ENCODE results near the gene METTL17.
A peak's percentile ranks its signal among the peaks of the same experiment; 100 is the strongest.
"Not testable (repeated sequence)": the region's sequence is repeated elsewhere in the genome, so short reads cannot be mapped to it uniquely, and the experiment has no call there.

The METTL17 gene, protein sequence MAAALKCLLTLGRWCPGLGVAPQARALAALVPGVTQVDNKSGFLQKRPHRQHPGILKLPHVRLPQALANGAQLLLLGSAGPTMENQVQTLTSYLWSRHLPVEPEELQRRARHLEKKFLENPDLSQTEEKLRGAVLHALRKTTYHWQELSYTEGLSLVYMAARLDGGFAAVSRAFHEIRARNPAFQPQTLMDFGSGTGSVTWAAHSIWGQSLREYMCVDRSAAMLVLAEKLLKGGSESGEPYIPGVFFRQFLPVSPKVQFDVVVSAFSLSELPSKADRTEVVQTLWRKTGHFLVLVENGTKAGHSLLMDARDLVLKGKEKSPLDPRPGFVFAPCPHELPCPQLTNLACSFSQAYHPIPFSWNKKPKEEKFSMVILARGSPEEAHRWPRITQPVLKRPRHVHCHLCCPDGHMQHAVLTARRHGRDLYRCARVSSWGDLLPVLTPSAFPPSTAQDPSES

DNA sequence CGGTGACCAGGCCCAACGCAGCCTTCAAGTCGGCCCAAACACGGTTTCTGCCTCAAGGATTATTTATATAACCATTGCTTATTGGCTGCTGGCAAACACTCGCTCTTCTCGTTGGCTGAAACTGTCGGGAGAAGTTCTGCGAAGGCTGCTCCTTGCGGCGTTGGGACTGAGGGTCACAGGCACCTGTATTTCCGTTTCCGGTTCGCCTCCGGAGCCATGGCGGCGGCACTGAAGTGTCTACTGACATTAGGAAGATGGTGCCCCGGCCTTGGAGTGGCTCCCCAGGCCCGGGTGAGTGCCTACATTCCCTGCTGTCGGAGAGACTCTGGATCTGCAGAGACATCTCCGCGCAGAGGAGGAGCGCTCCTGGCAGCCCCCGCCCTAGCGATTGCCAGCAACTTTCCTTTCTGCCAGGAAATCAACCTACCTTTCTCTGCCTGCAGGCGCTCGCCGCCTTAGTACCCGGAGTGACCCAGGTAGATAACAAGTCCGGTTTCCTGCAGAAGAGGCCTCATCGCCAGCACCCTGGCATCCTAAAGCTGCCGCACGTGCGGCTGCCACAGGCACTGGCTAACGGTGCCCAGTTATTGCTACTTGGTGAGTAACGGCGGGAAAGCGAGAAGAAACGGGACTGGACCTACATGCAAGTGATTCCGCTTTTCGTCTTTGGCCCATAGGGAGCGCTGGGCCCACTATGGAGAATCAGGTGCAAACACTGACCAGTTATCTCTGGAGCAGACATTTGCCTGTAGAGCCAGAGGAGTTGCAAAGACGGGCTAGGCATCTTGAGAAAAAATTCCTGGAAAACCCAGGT is at the start of gene METTL17:
Gene METTL17, plus strand, starts transcription at position 194 of the 814 bp plus-strand sequence. Its CDS starts 23 bp downstream, at position 217.
- DNase-seq, result peak; percentile 95

- DNase-seq, result not testable (repeated sequence)
Measured at GRCh38 chr14:20945146-20945545, 44.6 kb upstream of the METTL17 start.

DNA sequence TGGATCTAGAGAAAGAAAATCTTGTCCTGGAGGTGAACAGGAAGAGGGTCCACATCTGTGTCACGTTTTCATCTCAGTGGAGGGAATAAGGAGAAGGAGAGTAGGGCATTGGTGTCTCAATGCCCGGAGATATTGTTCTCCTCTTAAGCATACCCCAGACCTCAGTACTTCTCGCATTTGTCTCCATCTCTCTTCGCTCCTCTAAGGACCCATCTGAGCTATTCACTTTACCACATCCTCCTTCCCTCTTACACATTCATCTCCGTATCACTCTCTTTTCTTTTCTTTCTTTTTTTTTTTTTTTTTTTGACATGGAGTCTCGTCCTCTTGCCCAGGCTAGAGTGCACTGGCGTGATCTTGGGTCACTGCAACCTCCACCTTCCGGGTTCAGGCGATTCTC is 43.1 kb upstream of the METTL17 start:
- DNase-seq, result not testable (repeated sequence)

DNA sequence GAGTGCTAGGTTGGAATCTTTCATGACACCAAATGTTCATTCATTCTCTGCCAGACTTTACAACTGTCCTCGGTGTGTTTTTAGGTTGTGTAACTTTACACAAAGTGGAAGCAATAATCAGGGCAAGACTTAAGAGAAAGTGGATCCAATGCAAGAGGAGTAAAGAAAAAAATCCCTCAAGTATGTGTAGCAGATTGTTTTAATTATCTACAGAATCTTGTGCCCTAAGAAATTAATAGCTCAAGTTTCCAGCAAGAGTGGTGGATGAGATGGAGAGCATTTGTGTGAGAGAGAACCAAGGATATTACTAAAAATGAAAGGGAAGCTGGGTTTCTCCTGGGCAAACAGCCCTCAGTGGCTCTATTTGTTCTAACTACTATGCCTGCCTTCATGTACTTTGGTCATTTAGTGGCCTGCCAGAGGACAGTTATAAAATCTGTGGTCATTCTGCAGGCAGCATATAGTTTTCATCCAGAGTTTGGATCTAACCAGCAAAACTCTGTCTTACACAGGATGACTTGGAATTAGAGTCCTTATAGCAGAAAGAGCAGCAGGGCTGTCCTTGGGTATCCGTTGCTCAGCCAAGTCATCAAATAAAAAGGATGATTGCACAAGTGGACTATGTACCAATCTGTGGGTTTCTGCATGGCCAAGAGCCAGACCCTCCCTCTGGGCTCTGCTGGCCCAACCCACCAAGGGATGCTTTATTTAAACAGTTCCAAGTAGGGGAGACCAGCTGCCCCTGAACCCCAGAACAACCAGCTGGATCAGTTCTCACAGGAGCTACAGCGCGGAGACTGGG is 34.8 kb upstream of the METTL17 start, which contains the start of gene RNASE2:
Gene RNASE2, plus strand, starts transcription at position 752 of the 802 bp plus-strand sequence. CDS start 285 bp downstream, outside the sequence.
- DNase-seq, result not testable (repeated sequence)

DNA sequence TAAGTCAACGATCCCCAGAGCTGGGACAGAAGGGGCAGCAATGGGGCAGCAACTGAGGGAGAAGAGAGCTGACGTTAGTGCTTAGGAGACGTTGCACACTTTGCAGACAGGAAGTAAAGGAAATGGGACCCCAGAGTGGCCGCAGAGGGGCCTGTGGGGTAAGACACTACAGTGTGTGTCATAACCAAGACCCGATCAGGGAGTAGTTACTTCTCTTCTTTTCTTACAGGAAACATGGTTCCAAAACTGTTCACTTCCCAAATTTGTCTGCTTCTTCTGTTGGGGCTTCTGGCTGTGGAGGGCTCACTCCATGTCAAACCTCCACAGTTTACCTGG is 34.3 kb upstream of the METTL17 start:
- not testable (repeated sequence) for DNase-seq

- no peak for DNase-seq
Measured at GRCh38 chr14:20956376-20956976, 33.3 kb upstream of the METTL17 start.

GRCh38 chr14:20958946-20959345 is 30.8 kb upstream of the METTL17 start:
- DNase-seq, result not testable (repeated sequence)

- no peak for DNase-seq
Measured at GRCh38 chr14:20969336-20969735, 20.4 kb upstream of the METTL17 start.

DNA sequence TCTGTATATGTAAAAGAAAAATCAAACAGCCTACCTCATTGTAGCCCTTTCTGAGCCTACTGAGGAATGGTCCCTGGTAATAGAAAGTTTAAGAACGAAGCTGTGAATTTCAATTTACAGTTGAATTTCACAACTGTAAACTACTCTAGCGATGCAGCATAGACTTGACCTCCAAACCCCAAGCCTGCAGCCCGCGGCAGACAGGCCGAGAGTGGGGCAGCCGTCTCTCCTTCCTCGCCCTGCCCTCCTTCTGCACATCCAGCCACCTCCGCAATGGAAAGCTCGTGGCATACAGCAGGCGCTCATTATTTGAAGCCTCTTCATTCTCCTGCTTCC is 19.2 kb upstream of the METTL17 start:
- no peak for DNase-seq

GRCh38 chr14:20970983-20971704 is 18.6 kb upstream of the METTL17 start:
- DNase-seq, result peak; percentile 84

- DNase-seq, result no peak
Measured at GRCh38 chr14:20971705-20972021, 18.1 kb upstream of the METTL17 start.

DNA sequence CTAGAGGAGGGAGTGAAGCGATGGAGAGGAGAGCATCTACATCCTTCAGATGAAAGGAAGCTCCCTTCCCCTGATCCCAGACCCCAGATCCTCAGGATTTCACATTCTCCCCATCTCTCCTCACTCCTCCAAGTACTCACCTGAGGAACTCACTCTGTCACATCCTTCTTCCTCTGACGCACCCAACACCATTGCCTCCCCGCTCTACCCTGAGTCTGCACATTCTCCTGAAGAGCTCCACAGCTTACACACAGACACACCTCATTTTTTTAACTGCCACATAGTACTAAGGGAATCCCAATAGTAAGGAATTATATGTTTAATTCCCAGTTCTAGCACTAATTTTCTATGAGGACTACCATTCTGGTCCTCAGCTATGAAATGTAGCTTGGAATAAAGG is 16.3 kb upstream of the METTL17 start:
- DNase-seq, result no peak

DNA sequence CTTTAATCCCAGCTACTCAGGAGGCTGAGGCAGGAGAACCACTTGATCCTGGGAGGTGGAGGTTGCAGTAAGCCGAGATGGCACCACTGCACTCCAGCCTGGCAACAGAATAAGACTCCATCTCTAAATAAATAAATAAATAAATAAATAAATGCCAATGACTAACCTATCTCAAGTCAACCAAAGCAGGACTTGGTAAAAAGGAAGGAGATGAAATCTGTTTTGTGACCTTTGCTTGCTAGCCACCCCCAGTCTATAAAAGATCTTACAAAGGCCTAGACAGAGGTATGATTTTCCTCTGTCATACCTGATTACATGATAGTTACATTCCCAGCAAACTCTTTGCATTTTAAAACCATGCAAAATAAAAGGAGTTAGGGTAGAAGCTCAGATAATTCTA is 13.5 kb upstream of the METTL17 start:
- DNase-seq, result no peak

DNA sequence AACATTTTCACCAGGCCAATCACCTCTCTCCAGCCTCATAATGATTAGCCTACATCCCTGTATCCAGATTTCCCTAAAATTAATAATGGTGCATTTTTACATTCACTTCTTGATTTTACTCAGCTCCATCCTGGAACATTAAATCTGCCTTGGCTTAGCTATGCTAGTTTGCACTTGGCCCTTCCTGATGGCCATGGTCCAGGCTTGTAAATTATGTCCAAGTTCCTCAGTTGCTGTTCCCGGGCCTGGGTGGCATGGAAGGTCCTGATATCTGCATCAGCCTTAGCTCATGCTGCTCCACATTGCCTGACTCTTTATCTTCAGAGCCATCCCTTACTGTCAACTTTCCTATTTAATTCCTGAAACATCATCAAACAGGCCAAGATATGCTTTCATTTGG is 11.1 kb upstream of the METTL17 start:
- no peak for DNase-seq

- DNase-seq, result no peak
Measured at GRCh38 chr14:20980906-20981305, 8.9 kb upstream of the METTL17 start.

GRCh38 chr14:20982646-20983369 is 7.0 kb upstream of the METTL17 start:
- no peak for DNase-seq

- not testable (repeated sequence) for DNase-seq
Measured at GRCh38 chr14:20985650-20986049, 4.1 kb upstream of the METTL17 start.

DNA sequence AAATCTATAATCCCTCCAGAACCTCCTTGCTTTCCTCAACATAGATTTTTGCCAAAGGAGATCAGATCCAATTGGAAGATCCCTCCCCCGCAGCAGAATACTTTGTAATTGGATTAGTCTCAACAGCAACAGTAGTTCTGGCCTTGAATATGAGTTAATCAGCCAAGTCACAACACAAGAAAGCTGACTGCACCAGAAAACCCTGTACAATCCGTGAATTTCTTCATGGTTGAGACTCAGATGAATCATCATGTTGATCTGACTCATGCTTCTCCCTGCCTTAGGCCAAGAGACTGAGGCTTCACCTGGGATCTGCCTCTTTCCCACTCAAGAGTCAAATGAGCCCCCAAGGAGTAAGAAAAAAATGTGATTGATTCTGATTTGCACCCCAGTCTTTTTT is 3.0 kb upstream of the METTL17 start:
- no peak for DNase-seq

GRCh38 chr14:20988717-20989470 is 886 bp upstream of the METTL17 start:
- no peak for DNase-seq

- no peak for DNase-seq
Measured at GRCh38 chr14:20989471-20989786, 351 bp upstream of the METTL17 start.

DNA sequence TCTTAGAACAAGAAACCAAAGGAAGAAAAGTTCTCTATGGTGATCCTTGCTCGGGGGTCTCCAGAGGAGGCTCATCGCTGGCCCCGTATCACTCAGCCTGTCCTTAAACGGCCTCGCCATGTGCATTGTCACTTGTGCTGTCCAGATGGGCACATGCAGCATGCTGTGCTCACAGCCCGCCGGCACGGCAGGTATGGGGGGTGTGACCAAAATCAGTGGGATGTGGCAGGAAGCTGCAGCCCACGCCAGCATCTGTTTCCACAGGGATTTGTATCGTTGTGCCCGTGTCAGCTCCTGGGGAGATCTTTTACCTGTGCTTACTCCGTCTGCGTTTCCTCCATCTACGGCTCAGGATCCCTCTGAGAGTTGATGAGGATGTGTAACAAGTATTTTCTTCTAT is 6.7 kb downstream of the METTL17 start:
- DNase-seq, result no peak

Measured in NCI-H2227 treated with DMSO at 0.1 percent for 48 hours (cell line).